SK-N-SH (cell line): ENCODE measurements around the gene IL4R. TPM values are rescaled to one million over a fixed set of nuclear protein-coding genes. Genes with fewer than 3 reads are reported as not detected.

Experiments used
- CTCF ChIA-PET: fragments of 300-600, 350-600 bp; formaldehyde crosslinking; extraction: SDS; loops from one replicate; lab custom pipeline; 2021; lab: Yijun Ruan, JAX
- POLR2A ChIA-PET: fragments of 350-600 bp; sonication (Branson Sonifier 250); formaldehyde crosslinking; extraction: SDS; loops from one replicate; lab custom pipeline; 2020; ENCODE audit warnings: antibody characterized with exemption, inconsistent platforms; lab: Yijun Ruan, JAX
- DNase-seq: peaks from one replicate; pipeline ENCODE4 v3.0.0; 2012
- H2AFZ ChIP-seq: fragments of 200-600 bp; sonication (generic); 2 replicates; pipeline ENCODE4 v1.8.1; 2016; ENCODE audit warnings: antibody characterized with exemption, mild to moderate bottlenecking, low read depth
- H3F3A ChIP-seq: fragments of 200-600 bp; sonication (generic); replicated peaks from 2 replicates; pipeline ENCODE3; 2016; ENCODE audit warnings: antibody characterized with exemption, mild to moderate bottlenecking; ENCODE audit not compliant: insufficient read depth
- H3K27ac ChIP-seq, 2 experiments: fragments of 200-500 bp in 1 of 2; fragments of 200-600 bp in 1 of 2; sonication (Bioruptor generic) in 1 of 2; sonication (generic), shearing (Covaris generic) in 1 of 2; 2 replicates each; pipeline versions ENCODE4 v1.5.1 to v1.6.1; 2014 to 2016; ENCODE audit warnings: low read depth in 2 of 2, inconsistent platforms in 1 of 2, low read length in 1 of 2, mild to moderate bottlenecking in 1 of 2, mixed read lengths in 1 of 2
- H3K27me3 ChIP-seq: fragments of 200-600 bp; sonication (generic), shearing (Covaris generic); 2 replicates; pipeline ENCODE4 v1.6.1; 2016; ENCODE audit warnings: mixed run types; ENCODE audit not compliant: insufficient read depth
- H3K36me3 ChIP-seq, 2 experiments: fragments of 200-500 bp in 1 of 2; fragments of 200-600 bp in 1 of 2; sonication (Bioruptor generic) in 1 of 2; sonication (generic) in 1 of 2; replicated peaks in 1 of 2; 2 replicates each; pipeline versions ENCODE3 to v1.5.1; 2014 to 2016; ENCODE audit warnings: low read length in 1 of 2, mild to moderate bottlenecking in 1 of 2; ENCODE audit not compliant: insufficient read depth in 2 of 2, control insufficient read depth in 1 of 2
- H3K4me1 ChIP-seq, 2 experiments: fragments of 200-500 bp in 1 of 2; fragments of 200-600 bp in 1 of 2; sonication (Bioruptor generic) in 1 of 2; sonication (generic), shearing (Covaris generic) in 1 of 2; 2 replicates each; pipeline versions ENCODE4 v1.5.1 to v1.6.1; 2014 to 2016; ENCODE audit warnings: low read depth in 1 of 2, low read length in 1 of 2, mixed run types in 1 of 2; ENCODE audit not compliant: insufficient read depth in 2 of 2, control insufficient read depth in 1 of 2
- H3K4me2 ChIP-seq: fragments of 200-600 bp; sonication (generic), shearing (Covaris generic); 2 replicates; pipeline ENCODE4 v1.6.1; 2017; ENCODE audit warnings: mixed run types
- H3K4me3 ChIP-seq, 2 experiments: fragments of 200-500 bp in 1 of 2; fragments of 200-600 bp in 1 of 2; sonication (Bioruptor generic) in 1 of 2; sonication (generic), shearing (Covaris generic) in 1 of 2; 2 replicates each; pipeline versions ENCODE4 v1.5.1 to v1.8.1; 2014 to 2016; ENCODE audit warnings: low read depth in 2 of 2, inconsistent platforms in 1 of 2, low read length in 1 of 2, mild to moderate bottlenecking in 1 of 2, mixed read lengths in 1 of 2, moderate library complexity in 1 of 2
- H3K79me2 ChIP-seq: fragments of 200-600 bp; sonication (generic); 2 replicates; pipeline ENCODE4 v1.8.1; 2017; ENCODE audit warnings: mild to moderate bottlenecking; ENCODE audit not compliant: insufficient read depth
- H3K9ac ChIP-seq: fragments of 200-600 bp; sonication (generic); 2 replicates; pipeline ENCODE4 v1.6.1; 2017; ENCODE audit warnings: mixed run types
- H3K9me2 ChIP-seq: fragments of 200-600 bp; sonication (generic); 2 replicates; pipeline ENCODE4 v1.6.1; 2017; ENCODE audit warnings: mixed run types
- H3K9me3 ChIP-seq: fragments of 200-600 bp; sonication (generic); 2 replicates; pipeline ENCODE4 v1.6.1; 2017; ENCODE audit warnings: mixed run types, mild to moderate bottlenecking, moderate library complexity
- H4K20me1 ChIP-seq: fragments of 200-600 bp; sonication (generic); 2 replicates; pipeline ENCODE4 v1.6.1; 2017; ENCODE audit warnings: mild to moderate bottlenecking, mixed run types; ENCODE audit not compliant: insufficient read depth
- CHD2 ChIP-seq: fragments of 150-350 bp; IDR thresholded peaks from 2 replicates; pipeline ENCODE4 v1.6.1; 2018; ENCODE audit warnings: low read length; ENCODE audit not compliant: partially characterized antibody
- EP300 ChIP-seq, 2 experiments: IDR thresholded peaks; 2 replicates each; pipeline versions ENCODE4 v1.4.0 to v1.6.1; 2012; ENCODE audit warnings: borderline replicate concordance in 1 of 2, low read depth in 1 of 2, low read length in 1 of 2
- FOSL2 ChIP-seq: IDR thresholded peaks from 2 replicates; pipeline ENCODE4 v1.4.0; 2012; ENCODE audit warnings: low read depth, mild to moderate bottlenecking, moderate library complexity, borderline replicate concordance
- FOXM1 ChIP-seq: IDR thresholded peaks from 2 replicates; pipeline ENCODE4 v1.4.0; 2012; ENCODE audit warnings: low read depth, mild to moderate bottlenecking
- MXI1 ChIP-seq: IDR thresholded peaks from 2 replicates; pipeline ENCODE4 v1.6.1; 2012; ENCODE audit warnings: mild to moderate bottlenecking, low read depth, low read length, improper control_type of control experiment
- NFIC ChIP-seq: IDR thresholded peaks from 2 replicates; pipeline ENCODE4 v1.4.0; 2012; ENCODE audit warnings: borderline replicate concordance
- RAD21 ChIP-seq: IDR thresholded peaks from 2 replicates; pipeline ENCODE4 v1.6.1; 2012; ENCODE audit warnings: mild to moderate bottlenecking, low read length
- SIN3A ChIP-seq: IDR thresholded peaks from 2 replicates; pipeline ENCODE4 v1.6.1; 2012; ENCODE audit warnings: low read depth, mild to moderate bottlenecking, low read length, moderate library complexity, borderline replicate concordance
- TCF12 ChIP-seq: IDR thresholded peaks from 2 replicates; pipeline ENCODE4 v1.4.0; 2012
- WGBS: methylation state at CpG from one replicate; pipeline ENCODE4 v1.1.6; 2017; ENCODE audit warnings: low lambda C conversion rate; 5-methylcytosine and 5-hydroxymethylcytosine counted together
- polyA plus RNA-seq, 3 experiments: library from polyadenylated mRNA; depleted of rRNA; stranded (reverse); fragments of >200 nt; gene quantifications; 2 replicates each; pipeline ENCODE4 v1.2.3, GENCODE V29; 2012
- TF ChIP-seq, protein P1 (sequence below): IDR thresholded peaks from 2 replicates; pipeline ENCODE4; 2012
- TF ChIP-seq, protein P2 (sequence below): fragments of 150-350 bp; IDR thresholded peaks from 2 replicates; pipeline ENCODE4 v1.6.1; 2017; ENCODE audit warnings: antibody characterized with exemption, low read length, low read depth, borderline replicate concordance

The IL4R gene
- polyA plus RNA-seq, 1 of the 3 experiments (the other 2 are of a cell fraction), result 16.1 TPM

DNA sequence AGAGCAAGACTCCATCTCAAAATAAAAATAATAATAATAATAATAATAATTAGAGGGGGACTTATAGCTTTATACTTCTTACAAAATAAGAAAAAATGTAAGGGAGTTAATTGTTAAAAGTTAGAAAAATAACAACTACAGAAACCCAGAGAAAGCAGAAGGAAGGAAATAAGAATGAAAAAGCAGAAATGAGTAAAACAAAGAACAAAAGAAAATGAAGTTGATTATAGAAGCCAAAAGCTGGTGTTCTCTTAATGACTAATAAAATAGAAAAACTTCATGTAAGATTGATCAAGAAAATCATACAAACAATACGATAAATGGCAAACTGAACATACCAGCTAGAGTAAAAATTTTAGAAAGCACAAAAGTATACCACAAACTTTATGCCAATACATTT lies 38.4 kb upstream of the IL4R start:
- POLR2A ChIA-PET, result no interaction called here
- H3F3A ChIP-seq, result no peaks in the 10 kb centered on the region
- no peaks in the 10 kb centered on the region for H3K36me3 ChIP-seq
- CTCF ChIA-PET, result no interaction called here
- DNase-seq, result no peak
- no peak overlapping the region for H3K4me2 ChIP-seq
- no peak overlapping the region for H3K27ac ChIP-seq
- WGBS, result 95% methylated on average over 1 of the region's 1 CpG
- H2AFZ ChIP-seq, result no peak overlapping the region
- no peaks in the 10 kb centered on the region; a peak in 1 of 4 replicates for H3K4me1 ChIP-seq
- TF ChIP-seq NFIC (no peak), FOXM1 (no peak), SIN3A (no peak), FOSL2 (no peak), EP300 (IDR thresholded peaks at IDR 0.05; ENCODE audit: borderline replicate concordance in 1 of 2, low read depth in 1 of 2, low read length in 1 of 2) (no peak), CHD2 (no peak), RAD21 (no peak)
- TF ChIP-seq, protein P1, sequence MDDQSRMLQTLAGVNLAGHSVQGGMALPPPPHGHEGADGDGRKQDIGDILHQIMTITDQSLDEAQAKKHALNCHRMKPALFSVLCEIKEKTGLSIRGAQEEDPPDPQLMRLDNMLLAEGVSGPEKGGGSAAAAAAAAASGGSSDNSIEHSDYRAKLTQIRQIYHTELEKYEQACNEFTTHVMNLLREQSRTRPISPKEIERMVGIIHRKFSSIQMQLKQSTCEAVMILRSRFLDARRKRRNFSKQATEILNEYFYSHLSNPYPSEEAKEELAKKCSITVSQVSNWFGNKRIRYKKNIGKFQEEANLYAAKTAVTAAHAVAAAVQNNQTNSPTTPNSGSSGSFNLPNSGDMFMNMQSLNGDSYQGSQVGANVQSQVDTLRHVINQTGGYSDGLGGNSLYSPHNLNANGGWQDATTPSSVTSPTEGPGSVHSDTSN, result no peak
- TF ChIP-seq, protein P2, sequence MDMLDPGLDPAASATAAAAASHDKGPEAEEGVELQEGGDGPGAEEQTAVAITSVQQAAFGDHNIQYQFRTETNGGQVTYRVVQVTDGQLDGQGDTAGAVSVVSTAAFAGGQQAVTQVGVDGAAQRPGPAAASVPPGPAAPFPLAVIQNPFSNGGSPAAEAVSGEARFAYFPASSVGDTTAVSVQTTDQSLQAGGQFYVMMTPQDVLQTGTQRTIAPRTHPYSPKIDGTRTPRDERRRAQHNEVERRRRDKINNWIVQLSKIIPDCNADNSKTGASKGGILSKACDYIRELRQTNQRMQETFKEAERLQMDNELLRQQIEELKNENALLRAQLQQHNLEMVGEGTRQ, result no peak
- TF ChIP-seq, all 33 proteins: peak for 0
- H3K9me3 ChIP-seq, result no peaks in the 10 kb centered on the region
- H3K4me3 ChIP-seq, result no peak overlapping the region
- H3K27me3 ChIP-seq, result no peaks in the 10 kb centered on the region
- H3K9ac ChIP-seq, result no peak overlapping the region
- H4K20me1 ChIP-seq, result no peaks in the 10 kb centered on the region
- H3K9me2 ChIP-seq, result no peaks in the 10 kb centered on the region
- no peaks in the 10 kb centered on the region for H3K79me2 ChIP-seq

DNA sequence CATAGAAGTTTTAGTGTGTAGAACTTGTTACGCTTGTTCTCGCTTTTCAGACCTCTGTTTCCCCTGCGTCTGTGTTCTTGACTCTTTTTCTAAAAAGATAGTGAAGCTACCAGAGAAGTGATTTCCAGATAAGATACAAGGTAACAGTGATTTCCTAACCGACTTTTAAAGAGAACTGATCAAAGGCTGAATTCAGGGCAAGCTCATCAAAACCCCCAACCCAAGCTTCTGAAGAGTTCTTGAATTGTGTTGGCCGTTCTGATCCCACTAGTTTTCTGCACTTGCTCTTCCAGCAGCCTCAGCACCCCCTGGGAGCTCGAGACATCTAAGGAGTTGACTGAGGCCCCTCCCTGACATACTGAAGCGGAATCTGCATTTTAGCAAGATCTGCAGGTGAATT lies 32.5 kb upstream of the IL4R start:
- Histone ChIP-seq H3K27ac (no peak overlapping the region), H3K9ac (no peak overlapping the region), H3K4me2 (no peak overlapping the region), H3K27me3 (no peaks in the 10 kb centered on the region), H2AFZ (no peak overlapping the region), H3K4me1 (0 out of 4 replicates have a peak, but pooled peaks cover 0 to 7% of the 10 kb centered on the region in 2 experiments), H3K9me2 (no peaks in the 10 kb centered on the region), H3K4me3 (no peak overlapping the region), H3F3A (peaks cover 6% of the 10 kb centered on the region), H3K79me2 (no peaks in the 10 kb centered on the region), H4K20me1 (no peaks in the 10 kb centered on the region), H3K9me3 (no peaks in the 10 kb centered on the region), H3K36me3 (no peaks in the 10 kb centered on the region)
- no peak for DNase-seq
- ChIA-PET POLR2A (no interaction called here), CTCF (no interaction called here)
- TF ChIP-seq MXI1, result no peak
- no peak for TF ChIP-seq TCF12
- no peak for TF ChIP-seq FOSL2
- 76% methylated on average over 7 of the region's 7 CpGs for WGBS
